Measurements from ENCODE around the gene KIF20B.

Gene KIF20B

DNA sequence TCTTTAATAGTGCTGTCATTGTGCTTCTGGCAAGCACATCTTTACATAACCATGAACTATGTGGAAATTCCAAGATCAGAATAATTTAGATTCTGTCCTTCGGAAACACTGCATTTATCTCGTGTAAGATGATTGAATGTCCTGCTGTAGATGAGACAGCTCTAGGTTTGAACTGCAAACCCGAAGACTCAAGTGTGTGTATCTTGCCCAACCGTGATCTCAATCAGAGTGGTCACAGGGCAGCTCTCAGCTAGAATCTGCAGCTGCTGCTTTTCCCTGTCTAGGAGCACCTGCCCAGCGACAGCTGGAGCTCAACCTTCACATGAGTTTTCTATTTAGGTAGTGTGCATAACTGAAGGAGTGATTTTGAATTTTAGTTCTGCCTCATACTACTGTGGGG, 17.5 kb upstream of the KIF20B start:
- in situ Hi-C loops (cut with HindIII; ENCODE audit: low sequenced_read_pairs): no loop called here

DNA sequence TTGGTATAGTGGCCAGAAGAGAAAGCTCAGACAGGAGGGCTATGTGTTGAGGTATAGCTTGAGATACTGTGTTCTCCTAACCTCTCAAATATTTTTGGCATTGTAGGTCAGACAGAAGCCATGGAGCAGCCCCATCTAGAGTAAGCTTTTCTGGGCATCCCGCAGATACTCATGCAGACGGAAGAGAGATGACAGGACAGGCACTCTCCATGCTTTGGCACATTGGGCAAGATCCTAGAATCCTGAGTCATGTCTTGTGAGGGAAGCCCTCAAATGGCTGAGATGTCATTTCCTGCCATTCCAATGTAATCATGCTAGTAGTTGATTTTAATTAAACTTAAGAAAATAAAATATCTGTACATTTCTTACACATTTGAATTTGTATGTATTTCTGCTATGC, 16.8 kb upstream of the KIF20B start:
- in situ Hi-C loops (cut with HindIII; ENCODE audit: low sequenced_read_pairs): no loop called here

DNA sequence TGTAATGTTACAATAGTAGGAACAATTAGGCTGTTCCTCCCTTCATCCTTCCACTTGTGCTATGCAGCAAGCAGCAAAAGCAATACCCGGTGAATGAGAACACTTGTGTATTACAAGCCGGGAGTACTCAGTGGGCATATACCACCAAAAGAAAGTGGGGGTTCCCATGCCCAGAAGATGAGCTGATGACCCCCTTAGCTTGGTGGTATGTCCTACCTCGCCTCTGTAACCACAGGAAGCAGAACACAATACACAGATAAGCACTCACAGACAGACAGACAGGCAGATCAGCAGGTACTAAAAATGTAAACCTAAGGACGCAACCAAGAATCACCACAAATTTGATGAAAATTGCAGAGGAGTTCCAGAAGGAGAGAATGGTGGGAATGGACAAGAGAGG, 15.5 kb upstream of the KIF20B start:
- in situ Hi-C loops (cut with HindIII; ENCODE audit: low sequenced_read_pairs): no loop called here

- in situ Hi-C loops (cut with HindIII; ENCODE audit: low sequenced_read_pairs): loop anchor here (5.0 kb wide), 1 partner anchor 43 kb away; the partner anchor contains the start of gene PANK1
Observed at GRCh38 chr10:89690027-89690426, 11.4 kb upstream of the KIF20B start.

DNA sequence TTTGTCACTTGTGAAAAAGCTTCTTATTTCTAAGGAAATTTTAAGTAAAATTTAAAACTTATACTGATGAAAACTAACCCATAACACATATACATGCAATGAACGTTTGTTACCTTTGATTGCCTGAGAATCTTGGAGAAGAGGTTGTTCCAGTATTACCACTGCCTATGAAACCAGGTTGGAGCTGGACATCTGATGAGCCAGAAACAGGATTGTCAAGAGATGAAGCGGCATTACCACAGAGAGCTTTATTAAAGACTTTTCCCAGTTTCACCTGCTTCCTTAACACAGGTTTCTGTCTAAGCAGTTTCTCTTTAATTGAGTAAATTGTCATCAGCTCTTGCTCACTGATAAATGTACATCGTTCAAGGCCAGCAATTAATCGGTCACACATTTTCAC, 9.0 kb upstream of the KIF20B start:
- in situ Hi-C loops (cut with HindIII; ENCODE audit: low sequenced_read_pairs): loop anchor here (5.0 kb wide), 1 partner anchor 45 kb away; the partner anchor contains the start of gene PANK1

- in situ Hi-C loops (cut with HindIII; ENCODE audit: low sequenced_read_pairs): loop anchor here (5.0 kb wide), 1 partner anchor 46 kb away; the partner anchor contains the start of gene PANK1
Observed at GRCh38 chr10:89693176-89693575, 8.2 kb upstream of the KIF20B start.

DNA sequence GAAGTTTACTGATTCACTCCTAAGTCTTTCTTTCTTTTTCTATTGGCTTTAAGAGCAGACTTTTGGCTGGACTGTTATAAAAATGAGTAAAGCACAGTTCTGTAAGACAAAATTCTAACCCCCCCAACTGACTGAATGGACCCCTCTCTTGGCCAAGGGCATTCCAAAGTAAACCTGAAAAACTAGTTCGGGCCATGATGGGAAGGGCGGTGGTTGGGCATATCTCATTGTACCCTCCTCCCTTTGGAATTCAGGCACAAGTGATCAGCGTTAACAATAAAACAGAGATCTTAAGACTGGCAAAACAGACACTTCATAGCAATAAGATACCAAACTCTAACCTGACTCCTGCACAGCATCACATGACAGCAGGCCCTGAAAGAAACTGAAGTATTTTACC, 6.1 kb upstream of the KIF20B start:
- in situ Hi-C loops (cut with HindIII; ENCODE audit: low sequenced_read_pairs): no loop called here

DNA sequence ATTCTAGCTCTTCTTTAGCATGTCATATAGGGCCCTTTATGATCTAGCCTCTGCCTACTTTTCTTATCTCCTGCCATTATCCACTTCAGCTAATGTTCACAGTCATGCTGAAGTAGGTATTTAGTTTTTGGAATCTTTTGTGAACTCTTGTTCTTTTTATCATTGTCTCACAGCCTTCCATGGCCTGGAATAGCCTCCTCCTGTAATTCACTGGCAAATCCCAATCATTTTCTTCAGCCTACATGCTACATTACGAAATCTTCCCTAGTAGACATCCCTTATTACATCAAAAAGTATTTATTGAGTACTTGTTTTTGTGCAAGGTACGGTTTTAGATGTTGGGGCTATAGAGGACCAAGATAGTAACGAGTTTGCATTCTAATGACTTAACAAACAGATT, 3.4 kb upstream of the KIF20B start:
- in situ Hi-C loops (cut with HindIII; ENCODE audit: low sequenced_read_pairs): no loop called here

- in situ Hi-C loops (cut with HindIII; ENCODE audit: low sequenced_read_pairs): no loop called here
Observed at GRCh38 chr10:89699581-89700064, 1.8 kb upstream of the KIF20B start.

- in situ Hi-C loops (cut with HindIII; ENCODE audit: low sequenced_read_pairs): no loop called here
Observed at GRCh38 chr10:89700923-89701241, 508 bp upstream of the KIF20B start.

- in situ Hi-C loops (cut with HindIII; ENCODE audit: low sequenced_read_pairs): no loop called here
Observed at GRCh38 chr10:89702121-89702480, 711 bp downstream of the KIF20B start.

DNA sequence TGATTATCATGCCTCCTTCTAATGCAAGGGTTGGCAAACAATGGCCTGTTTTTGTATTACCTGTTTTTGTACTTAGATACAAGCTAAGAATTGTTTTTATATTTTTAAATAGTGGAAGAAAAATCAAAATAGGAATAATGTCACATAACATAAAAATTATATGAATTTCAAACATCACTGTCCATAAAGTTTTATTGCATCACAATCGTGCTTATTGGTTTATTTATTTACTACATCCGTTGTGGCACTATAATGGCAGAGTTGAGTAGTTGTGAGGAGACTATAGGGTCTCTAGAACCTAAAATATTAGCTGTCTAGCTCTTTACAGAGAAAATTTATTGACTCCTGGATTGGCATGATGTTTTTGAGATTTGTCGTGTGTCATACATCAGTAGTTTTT, 4.1 kb downstream of the KIF20B start:
- in situ Hi-C loops (cut with HindIII; ENCODE audit: low sequenced_read_pairs): no loop called here

- in situ Hi-C loops (cut with HindIII; ENCODE audit: low sequenced_read_pairs): no loop called here
Observed at GRCh38 chr10:89706011-89706410, 4.6 kb downstream of the KIF20B start.

DNA sequence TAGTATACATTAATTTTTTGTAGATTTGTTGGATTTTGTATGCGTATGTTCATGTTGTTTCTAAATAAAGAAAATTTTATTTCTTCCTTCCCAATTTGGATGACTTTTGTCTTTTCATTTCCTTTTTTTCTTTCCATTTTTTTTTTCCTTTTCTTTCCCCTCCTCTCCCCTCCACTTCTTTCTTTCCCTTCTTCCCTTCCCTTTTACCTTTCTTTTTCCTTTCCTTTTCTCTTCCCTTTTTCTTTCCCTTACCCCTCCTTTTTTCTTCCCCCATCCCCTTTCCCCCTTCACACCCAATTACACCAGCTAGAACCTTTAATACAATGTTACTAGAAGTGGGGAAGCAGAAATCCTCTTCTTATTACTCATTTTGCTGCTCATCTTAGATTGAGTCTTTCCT, 6.0 kb downstream of the KIF20B start:
- in situ Hi-C loops (cut with HindIII; ENCODE audit: low sequenced_read_pairs): no loop called here

- in situ Hi-C loops (cut with HindIII; ENCODE audit: low sequenced_read_pairs): loop anchor here (5.0 kb wide), 1 partner anchor 138 kb away; no protein-coding TSS in a partner anchor
Observed at GRCh38 chr10:89710753-89711152, 9.4 kb downstream of the KIF20B start.

- in situ Hi-C loops (cut with HindIII; ENCODE audit: low sequenced_read_pairs): no loop called here
Observed at GRCh38 chr10:89734616-89735015, 33.2 kb downstream of the KIF20B start.

DNA sequence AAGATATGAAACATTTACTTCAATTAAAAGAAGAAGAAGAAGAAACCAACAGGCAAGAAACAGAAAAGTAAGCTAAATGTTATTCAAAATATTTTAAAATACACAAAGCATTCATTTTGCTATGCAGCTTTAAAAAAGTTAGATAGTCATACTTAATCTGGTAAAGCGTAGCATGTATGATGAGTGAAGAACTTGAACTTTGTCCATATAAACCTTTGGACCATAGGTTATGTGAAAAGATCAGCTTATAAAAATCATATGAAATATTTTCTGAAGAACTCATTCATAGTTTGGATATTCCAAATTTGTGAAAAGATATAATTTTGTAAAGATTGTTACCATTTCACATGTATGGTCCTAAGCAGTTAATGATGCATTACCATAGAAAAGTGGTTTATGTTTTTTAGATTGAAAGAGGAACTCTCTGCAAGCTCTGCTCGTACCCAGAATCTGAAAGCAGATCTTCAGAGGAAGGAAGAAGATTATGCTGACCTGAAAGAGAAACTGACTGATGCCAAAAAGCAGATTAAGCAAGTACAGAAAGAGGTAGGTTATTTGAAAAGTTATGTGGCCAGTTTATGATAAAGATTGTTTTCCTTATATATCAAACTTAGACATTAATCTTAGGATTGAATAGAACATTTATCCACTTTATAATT, 37.3 kb downstream of the KIF20B start:
- in situ Hi-C loops (cut with HindIII; ENCODE audit: low sequenced_read_pairs): no loop called here

DNA sequence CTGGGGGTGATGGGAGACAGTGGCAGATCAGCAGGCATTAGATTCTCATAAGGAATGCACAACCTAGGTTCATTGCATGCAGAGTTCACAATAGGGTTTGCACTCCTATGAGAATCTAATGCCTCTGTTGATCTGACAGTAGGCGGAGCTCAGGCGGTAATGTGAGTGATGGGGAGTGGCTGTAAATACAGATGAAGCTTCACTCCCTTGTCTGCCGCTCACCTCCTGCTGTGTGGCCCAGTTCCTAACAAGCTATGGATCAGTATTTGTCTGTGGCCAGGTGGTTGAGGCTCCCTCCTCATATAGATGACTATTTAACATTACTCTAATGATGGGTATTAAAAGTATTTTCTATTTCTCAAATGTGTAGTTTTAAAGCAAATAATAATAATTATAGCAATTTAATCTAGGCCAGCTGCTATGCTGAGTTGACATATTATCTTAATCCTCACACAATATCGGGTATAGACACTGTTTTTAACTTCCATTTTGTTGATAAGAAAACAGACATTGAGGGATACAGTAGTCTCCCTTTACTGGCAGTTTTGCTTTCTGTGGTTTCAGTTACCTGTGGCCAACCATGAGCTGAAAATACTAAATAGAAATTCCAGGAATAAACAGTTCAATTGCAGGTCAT, 39.9 kb downstream of the KIF20B start:
- in situ Hi-C loops (cut with HindIII; ENCODE audit: low sequenced_read_pairs): no loop called here

DNA sequence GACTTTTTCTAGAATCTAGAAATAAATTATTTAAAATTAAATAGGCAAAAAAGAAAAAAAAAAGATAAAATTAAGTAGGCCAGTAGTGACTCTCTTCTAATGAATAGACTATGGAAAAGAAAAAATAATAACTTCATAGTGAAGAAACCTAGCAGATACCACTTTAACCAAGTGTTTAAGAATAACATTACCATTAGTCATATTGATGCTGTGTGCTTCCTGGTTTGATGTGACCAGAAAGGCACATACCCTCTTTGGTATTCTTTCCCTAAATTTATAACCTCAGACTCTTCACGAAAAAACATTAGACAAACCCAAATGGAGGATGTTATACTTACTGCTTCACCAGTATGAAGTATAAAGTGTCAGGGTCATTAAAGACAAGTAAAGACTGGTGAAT, 42.6 kb downstream of the KIF20B start:
- in situ Hi-C loops (cut with HindIII; ENCODE audit: low sequenced_read_pairs): no loop called here

GRCh38 chr10:89745903-89746302, 44.5 kb downstream of the KIF20B start:
- in situ Hi-C loops (cut with HindIII; ENCODE audit: low sequenced_read_pairs): no loop called here

- in situ Hi-C loops (cut with HindIII; ENCODE audit: low sequenced_read_pairs): no loop called here
Observed at GRCh38 chr10:89750441-89750840, 49.1 kb downstream of the KIF20B start.

DNA sequence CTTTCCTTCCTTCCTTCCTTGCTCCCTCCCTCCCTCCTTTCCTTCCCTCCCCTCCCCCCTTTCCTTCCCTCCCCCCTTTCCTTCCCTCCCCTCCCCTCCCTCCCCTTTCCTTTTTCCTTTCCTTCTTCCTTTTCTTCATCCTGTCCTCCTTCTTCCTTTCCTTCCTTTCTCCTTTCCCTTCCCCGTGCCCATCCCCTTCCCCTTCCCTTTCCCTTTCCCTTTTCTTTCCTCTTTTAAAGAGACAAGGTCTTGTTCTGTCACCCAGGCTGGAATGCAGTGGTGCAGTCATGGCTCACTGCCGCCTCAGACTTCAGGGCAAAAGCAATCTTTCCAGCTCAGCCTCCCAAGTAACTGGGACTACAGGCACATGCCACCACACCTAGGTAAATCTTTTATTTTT, 54.0 kb downstream of the KIF20B start:
- in situ Hi-C loops (cut with HindIII; ENCODE audit: low sequenced_read_pairs): no loop called here

DNA sequence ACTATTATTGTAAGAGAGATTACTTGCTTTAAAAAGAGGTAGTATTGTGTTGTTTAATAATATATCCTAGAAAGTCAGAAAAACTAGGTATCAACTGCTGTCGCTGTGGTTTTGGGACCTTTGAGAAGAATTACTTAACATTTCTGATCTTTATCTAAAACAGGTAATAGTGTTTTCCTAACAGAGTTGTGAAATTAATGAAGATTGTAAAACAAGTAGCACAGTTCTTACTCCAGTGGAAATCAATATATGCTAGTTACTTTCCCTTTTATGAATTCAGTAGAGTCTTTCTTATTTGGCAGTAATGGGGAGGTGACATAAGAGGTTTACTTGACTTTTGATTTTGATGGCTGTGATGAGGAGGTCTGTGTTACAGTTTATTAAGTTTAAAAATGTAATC, 58.1 kb downstream of the KIF20B start:
- in situ Hi-C loops (cut with HindIII; ENCODE audit: low sequenced_read_pairs): no loop called here

All from endothelial cell of hepatic sinusoid (primary cell).